Stomach (tissue), 4 donors: ENCODE measurements around the gene ARMC6.

ENCODE experiments used
- EP300 ChIP-seq: sonication (generic); formaldehyde crosslinking; IDR thresholded peaks from one replicate; pipeline ENCODE4 v1.6.1; 2017; ENCODE audit warnings: antibody characterized with exemption
- POLR2A ChIP-seq, 4 donors: fragments of 450-650 bp; IDR thresholded peaks; one replicate each; pipeline ENCODE4 v1.6.1; 2016; ENCODE audit warnings: antibody characterized with exemption in 4 of 4, control low read depth in 2 of 4, mild to moderate bottlenecking in 1 of 4, moderate library complexity in 1 of 4
- TF ChIP-seq, protein P1 (sequence below), 7 experiments: fragments of 450-650 bp in 4 of 7; fragments of 200-600 bp in 3 of 7; sonication (generic) in 3 of 7; IDR thresholded peaks; one replicate each; pipeline ENCODE4 v1.5.1; 2016 to 2019; ENCODE audit warnings: antibody characterized with exemption in 7 of 7, control low read depth in 2 of 7, mild to moderate bottlenecking in 1 of 7

DNA sequence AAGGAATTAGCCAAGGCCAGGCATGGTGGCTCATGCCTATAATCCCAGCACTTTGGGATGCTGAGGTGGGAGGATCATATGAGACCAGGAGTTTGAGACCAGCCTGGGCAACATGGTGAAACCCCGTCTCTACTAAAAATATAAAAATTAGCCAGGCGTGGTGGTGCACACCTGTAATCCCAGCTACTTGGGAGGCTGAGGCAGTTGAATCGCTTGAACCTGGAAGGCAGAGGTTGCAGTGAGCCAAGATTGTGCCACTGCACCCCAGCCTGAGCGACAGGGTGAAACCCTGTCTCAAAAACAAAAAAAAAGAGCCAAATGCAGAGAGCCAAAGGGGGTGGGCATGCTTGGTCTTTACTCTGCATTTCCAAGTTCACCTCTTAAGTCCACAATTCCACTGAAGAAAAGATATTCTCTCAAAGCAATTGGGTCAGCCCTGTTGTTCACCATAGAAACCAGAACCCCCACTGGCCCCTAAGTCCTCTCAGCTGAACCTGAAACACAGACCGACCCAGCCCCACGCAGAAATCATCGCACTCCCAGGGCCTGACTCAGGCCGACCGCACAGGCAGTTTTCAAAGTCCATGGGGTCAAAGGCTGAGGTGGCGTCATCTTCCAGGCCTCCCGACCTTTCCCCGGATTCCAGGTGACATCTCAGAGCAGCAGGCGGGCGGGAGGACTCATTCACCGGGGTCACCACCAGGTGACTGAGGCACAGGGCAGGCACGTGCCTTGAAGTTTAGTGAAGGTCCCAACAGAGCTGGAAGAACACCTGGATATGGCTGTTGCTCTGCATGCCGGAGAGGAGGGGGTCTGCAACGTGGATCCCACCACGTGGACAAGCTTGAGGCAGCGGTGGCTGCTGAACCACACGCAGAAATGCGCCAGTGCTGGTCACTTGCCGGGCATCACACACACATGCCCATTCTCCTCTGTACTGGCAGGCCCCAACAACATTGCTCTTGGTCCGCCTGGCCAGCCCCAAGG lies 63.5 kb downstream of the ARMC6 start:
- TF ChIP-seq, protein P1, sequence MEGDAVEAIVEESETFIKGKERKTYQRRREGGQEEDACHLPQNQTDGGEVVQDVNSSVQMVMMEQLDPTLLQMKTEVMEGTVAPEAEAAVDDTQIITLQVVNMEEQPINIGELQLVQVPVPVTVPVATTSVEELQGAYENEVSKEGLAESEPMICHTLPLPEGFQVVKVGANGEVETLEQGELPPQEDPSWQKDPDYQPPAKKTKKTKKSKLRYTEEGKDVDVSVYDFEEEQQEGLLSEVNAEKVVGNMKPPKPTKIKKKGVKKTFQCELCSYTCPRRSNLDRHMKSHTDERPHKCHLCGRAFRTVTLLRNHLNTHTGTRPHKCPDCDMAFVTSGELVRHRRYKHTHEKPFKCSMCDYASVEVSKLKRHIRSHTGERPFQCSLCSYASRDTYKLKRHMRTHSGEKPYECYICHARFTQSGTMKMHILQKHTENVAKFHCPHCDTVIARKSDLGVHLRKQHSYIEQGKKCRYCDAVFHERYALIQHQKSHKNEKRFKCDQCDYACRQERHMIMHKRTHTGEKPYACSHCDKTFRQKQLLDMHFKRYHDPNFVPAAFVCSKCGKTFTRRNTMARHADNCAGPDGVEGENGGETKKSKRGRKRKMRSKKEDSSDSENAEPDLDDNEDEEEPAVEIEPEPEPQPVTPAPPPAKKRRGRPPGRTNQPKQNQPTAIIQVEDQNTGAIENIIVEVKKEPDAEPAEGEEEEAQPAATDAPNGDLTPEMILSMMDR (IDR thresholded peaks at IDR 0.05) = no peak
- TF ChIP-seq EP300 (no peak), POLR2A (IDR thresholded peaks at IDR 0.05) (no peak)
